Type B pancreatic cell (in vitro differentiated cells): ENCODE data around the gene ZC3H4. TPM values are rescaled to one million over a fixed set of nuclear protein-coding genes. Genes with fewer than 3 reads are reported as not detected.
A peak's percentile ranks its signal among the peaks of the same experiment; 100 is the strongest.

ENCODE experiments used
- DNase-seq: peaks from one replicate; pipeline ENCODE4 v3.0.0; 2021; ENCODE audit warnings: mixed read lengths; ENCODE audit not compliant: unreplicated experiment; ENCODE audit errors: extremely low spot score
- H3K27ac Mint-ChIP-seq: 2 replicates; pipeline ENCODE4 v1.8.0; 2021; ENCODE audit warnings: mild to moderate bottlenecking, mixed read lengths
- H3K27me3 Mint-ChIP-seq: 2 replicates; pipeline ENCODE4 v1.8.0; 2021; ENCODE audit warnings: mixed read lengths
- H3K36me3 Mint-ChIP-seq: 2 replicates; pipeline ENCODE4 v1.8.0; 2021; ENCODE audit warnings: mixed read lengths
- H3K4me1 Mint-ChIP-seq: one replicate; pipeline ENCODE4 v1.8.0; 2021; ENCODE audit warnings: mixed read lengths; ENCODE audit not compliant: unreplicated experiment
- H3K4me3 Mint-ChIP-seq: 2 replicates; pipeline ENCODE4 v1.8.0; 2021; ENCODE audit warnings: mild to moderate bottlenecking, mixed read lengths
- H3K9me3 Mint-ChIP-seq: 2 replicates; pipeline ENCODE4 v1.8.0; 2021; ENCODE audit warnings: mixed read lengths
- total RNA-seq: library from RNA; stranded (reverse); gene quantifications from 2 replicates; pipeline ENCODE4 v1.2.1, GENCODE V29; 2021; ENCODE audit warnings: low replicate concordance
- TF ChIP-seq, protein P1 (sequence below): fragments of 200-600 bp; sonication (generic); conservative IDR thresholded peaks from 2 replicates; pipeline ENCODE4 v1.5.0; 2021; ENCODE audit warnings: antibody characterized with exemption, mild to moderate bottlenecking

ZC3H4 gene
- total RNA-seq, 1 donor from 2014 or later: 71.4 TPM

DNA sequence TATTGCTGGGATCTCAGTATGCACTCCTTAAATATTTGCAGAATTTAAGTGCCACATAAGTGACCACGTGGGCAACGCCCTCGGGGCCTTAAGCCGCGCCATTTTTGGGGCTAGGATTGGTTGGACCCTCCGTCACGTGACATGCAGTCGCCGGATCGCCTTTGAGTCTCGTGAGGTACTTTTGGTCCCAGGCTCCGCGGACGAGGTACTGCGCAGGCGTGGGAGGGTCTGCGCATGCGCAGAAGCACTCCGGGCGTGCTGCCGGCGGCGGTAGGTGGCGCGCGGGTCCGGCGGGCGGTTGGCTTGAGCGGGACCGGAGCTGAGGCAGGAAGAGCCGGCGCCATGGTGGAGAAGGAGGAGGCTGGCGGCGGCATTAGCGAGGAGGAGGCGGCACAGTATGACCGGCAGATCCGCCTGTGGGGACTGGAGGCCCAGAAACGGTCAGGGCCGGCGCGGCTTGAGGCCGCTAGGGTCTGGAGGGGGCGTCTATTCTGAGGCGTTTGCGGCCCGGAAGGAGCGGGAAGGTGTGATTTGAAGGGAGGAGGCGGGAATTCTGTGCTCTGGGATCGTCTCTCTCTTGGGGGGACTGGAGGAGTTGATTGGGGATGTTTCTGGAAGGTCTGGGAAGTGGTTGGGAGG, 17.1 kb upstream of the ZC3H4 start, which contains the start of gene SAE1:
TSS of gene SAE1 (plus strand) at position 247 of the 639 bp plus-strand sequence. CDS start at position 343, 96 bp downstream.
- Mint-ChIP-seq H3K4me1 (peaks cover 37% of the 10 kb centered on the region), H3K4me3 (peak within 1 kb of the TSS; percentile 100), H3K27ac (peak within 1 kb of the TSS; percentile 97), H3K27me3 (peaks cover 2% of the 10 kb centered on the region), H3K9me3 (peaks cover 5% of the 10 kb centered on the region), H3K36me3 (peaks cover 24% of the 10 kb centered on the region)
- DNase-seq: peak; percentile 99
- TF ChIP-seq, protein P1, sequence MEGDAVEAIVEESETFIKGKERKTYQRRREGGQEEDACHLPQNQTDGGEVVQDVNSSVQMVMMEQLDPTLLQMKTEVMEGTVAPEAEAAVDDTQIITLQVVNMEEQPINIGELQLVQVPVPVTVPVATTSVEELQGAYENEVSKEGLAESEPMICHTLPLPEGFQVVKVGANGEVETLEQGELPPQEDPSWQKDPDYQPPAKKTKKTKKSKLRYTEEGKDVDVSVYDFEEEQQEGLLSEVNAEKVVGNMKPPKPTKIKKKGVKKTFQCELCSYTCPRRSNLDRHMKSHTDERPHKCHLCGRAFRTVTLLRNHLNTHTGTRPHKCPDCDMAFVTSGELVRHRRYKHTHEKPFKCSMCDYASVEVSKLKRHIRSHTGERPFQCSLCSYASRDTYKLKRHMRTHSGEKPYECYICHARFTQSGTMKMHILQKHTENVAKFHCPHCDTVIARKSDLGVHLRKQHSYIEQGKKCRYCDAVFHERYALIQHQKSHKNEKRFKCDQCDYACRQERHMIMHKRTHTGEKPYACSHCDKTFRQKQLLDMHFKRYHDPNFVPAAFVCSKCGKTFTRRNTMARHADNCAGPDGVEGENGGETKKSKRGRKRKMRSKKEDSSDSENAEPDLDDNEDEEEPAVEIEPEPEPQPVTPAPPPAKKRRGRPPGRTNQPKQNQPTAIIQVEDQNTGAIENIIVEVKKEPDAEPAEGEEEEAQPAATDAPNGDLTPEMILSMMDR: peak; percentile 58

DNA sequence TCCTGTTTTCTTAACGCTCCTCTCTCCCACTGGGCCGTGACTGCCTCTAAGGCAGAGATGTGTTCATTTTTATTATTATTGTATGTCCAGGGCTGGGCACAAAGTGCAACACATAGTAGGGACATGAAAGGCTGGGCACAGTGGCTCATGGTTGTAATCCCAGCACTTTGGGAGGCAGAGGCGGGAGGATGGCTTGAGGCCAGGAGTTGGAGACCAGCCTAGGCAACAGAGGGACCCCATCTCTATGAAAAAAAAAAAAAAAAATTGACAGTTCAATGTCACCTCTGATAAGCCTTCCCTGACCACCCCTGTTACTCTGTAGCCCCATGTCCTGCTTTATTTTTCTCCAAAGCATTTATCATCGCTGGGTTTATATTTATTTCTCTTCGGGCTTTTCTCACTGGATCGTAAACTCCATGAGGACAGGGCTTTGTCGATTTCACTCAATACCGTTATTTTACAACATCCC, 16.6 kb upstream of the ZC3H4 start:
- no peak for DNase-seq
- TF ChIP-seq, protein P1: no peak
- Mint-ChIP-seq H3K4me3 (peak overlapping the region; percentile 100), H3K4me1 (peaks cover 37% of the 10 kb centered on the region), H3K9me3 (peaks cover 5% of the 10 kb centered on the region), H3K27me3 (peaks cover 2% of the 10 kb centered on the region), H3K36me3 (peaks cover 24% of the 10 kb centered on the region), H3K27ac (peak overlapping the region; percentile 97)

DNA sequence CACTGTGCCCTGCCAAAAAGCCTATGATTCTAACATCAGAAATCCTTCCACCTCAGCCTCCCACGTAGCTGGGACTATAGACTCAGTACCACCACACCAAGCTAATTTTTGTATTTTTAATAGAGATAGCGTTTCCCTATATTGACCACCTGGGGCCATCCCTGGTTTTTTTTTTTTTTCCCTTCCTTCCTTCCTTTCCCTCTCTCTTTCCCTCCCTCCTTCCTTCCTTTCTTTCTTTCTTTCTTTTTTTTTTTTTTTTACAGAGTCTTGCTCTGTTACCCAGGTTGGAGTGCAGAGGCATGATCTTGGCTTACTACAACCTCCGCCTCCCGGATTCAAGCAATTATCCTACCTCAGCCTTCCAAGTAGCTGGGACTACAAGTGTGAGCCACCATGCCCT, 16.0 kb upstream of the ZC3H4 start:
- H3K9me3 Mint-ChIP-seq: peaks cover 5% of the 10 kb centered on the region
- peaks cover 22% of the 10 kb centered on the region for H3K36me3 Mint-ChIP-seq
- H3K27me3 Mint-ChIP-seq: peaks cover 2% of the 10 kb centered on the region
- no peak overlapping the region for H3K27ac Mint-ChIP-seq
- no peak for DNase-seq
- TF ChIP-seq, protein P1: no peak
- no peak overlapping the region for H3K4me3 Mint-ChIP-seq
- peaks cover 34% of the 10 kb centered on the region for H3K4me1 Mint-ChIP-seq

DNA sequence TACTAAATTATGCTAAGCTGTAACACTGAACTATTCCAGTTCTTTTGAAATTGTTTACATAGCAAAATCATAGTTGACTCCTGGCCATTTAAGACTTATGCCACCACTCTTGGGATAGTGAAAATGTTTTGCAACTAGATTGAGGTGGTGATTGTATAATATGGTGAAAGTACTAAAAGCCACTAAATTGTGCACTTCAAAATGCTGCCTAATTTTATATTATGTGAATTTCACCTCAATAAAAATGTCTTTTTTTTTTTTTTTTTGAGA, 12.0 kb upstream of the ZC3H4 start:
- H3K27me3 Mint-ChIP-seq: peaks cover 1% of the 10 kb centered on the region
- H3K36me3 Mint-ChIP-seq: peaks cover 4% of the 10 kb centered on the region
- H3K4me1 Mint-ChIP-seq: peaks cover 14% of the 10 kb centered on the region
- no peak overlapping the region for H3K27ac Mint-ChIP-seq
- DNase-seq: no peak
- TF ChIP-seq, protein P1: no peak
- H3K9me3 Mint-ChIP-seq: peaks cover 5% of the 10 kb centered on the region
- no peak overlapping the region for H3K4me3 Mint-ChIP-seq

DNA sequence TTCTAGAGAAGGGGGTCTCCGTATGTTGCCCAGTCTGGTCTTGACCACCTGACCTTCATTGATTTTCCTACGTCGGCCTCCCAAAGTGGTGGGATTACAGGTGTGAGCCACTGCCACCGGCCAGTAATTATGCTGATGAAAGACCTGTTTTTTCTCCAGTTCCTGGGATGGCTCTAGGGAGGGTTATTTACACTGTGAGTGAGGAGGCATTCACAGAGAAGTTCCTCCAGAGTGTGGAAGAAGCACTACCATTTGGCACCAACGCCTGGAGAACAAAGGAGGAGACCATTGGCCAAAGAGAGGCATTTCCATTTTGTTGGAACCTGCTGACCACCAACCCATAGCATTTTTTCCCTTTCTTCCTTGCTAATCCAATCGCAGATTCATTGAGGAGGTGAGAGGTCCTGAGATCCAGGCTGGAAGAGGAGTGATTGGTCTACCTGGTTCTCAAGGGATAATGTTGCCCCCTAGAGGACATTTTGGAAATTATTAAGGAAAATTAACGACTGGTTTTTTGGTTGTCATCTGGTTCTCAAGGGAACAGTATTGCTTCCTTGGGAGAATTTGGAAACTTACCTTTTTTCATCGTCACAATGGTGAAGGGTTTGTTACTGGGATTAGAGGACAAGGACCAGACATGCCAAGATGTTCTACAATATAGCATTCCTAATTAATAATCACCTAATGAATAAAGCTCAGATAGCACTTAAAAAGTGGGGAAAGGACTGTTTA, 11.5 kb upstream of the ZC3H4 start:
- no peak for DNase-seq
- H3K4me1 Mint-ChIP-seq: peaks cover 9% of the 10 kb centered on the region
- no peaks in the 10 kb centered on the region for H3K27me3 Mint-ChIP-seq
- TF ChIP-seq, protein P1: peak; percentile 88
- no peak overlapping the region for H3K4me3 Mint-ChIP-seq
- no peaks in the 10 kb centered on the region for H3K36me3 Mint-ChIP-seq
- no peaks in the 10 kb centered on the region for H3K9me3 Mint-ChIP-seq
- H3K27ac Mint-ChIP-seq: peak overlapping the region; percentile 62
